HG03064 (cell line): ENCODE data around the gene VPS35L.

ENCODE experiments used
- ATAC-seq: cut with Tn5 transposase; IDR thresholded peaks from one replicate; pipeline ENCODE4 v1.9.1; 2021; ENCODE audit warnings: low read depth; ENCODE audit not compliant: unreplicated experiment

The VPS35L gene

DNA sequence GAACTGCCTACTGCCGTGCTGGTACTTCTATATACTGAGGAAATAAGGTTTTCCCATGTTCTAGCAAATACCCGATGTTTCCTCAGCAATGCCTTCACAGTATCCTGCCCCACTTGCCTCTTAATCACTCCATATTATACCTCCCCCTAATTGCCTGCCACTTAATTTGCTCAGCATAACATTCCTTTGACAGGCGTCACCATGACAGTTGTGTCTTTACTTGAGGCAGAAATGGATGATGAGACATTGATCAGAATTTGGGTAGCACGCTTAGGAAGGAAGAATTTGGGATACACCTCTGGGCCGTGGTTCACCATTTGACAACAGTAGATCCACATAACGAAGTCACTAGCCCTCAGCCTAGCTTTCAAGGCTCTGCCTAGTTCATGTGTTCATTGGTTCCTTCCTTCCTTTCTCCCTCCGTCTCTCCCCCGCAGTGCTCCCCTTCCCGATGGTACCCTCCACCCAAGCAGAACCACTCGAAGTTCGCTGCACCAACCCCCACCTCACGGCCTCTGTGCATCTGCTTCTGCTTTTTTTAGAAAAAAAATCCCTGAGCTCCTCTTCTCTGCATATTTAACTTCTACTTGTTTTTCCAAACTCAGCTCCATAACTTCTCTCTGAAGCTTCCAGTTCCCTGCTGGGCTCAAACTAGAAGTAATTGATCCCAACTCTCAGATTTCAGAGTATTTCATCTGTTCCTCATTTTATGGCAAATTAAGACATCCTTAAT, 182.0 kb downstream of the VPS35L start:
- ATAC-seq: no peak

DNA sequence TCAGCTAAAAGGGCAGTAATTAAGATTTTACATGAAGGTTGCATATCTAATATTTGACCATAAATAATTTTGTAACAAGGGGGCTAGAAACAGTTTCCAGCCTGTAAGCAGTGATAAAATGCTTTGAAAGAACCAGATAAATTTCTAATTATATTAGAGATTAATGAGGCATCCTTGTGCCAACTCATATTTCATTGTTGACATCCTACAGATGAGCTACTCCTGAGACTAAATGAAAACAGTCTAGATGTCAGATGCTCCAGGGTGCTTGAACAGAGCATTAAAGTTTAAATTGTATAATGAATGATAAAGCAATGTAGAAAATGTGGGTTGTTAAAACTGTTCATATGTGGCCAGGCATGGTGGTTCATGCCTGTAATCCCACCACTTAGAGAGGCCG, 185.9 kb downstream of the VPS35L start:
- no peak for ATAC-seq

DNA sequence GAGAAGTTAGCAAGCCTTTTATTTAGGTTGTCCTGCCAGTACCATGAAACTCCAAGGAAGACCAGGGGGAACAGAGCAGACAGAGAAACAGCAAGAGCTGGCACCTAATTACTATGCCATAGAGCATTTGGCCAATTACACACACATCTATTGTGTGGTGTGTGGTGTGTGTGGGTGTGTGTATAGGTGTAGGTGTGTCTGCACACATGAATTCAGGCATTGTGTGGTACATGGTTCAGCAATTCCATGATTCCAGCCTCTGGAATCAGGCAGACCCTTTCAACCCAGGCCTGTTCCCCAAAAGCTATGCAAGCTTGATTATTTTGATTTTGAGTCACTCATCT, 188.3 kb downstream of the VPS35L start:
- ATAC-seq: no peak

DNA sequence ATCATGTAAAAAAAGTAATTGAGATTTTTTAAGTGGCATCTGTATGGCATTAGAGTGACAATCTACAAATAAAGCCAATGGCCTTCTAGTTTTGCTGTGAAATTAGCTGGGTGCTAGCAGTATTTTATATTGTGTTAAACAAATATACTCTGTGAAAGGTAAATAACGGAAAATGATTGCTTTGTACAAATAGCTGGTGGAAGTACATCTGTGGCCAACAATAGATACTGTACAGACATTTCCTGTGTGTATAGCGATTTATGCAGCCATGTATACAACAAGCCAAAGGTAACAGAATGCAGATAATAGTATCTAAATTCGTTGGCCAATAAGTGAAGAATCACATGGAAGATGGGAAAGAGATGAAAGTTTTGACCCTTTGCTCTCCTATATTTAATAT, 189.2 kb downstream of the VPS35L start:
- no peak for ATAC-seq

DNA sequence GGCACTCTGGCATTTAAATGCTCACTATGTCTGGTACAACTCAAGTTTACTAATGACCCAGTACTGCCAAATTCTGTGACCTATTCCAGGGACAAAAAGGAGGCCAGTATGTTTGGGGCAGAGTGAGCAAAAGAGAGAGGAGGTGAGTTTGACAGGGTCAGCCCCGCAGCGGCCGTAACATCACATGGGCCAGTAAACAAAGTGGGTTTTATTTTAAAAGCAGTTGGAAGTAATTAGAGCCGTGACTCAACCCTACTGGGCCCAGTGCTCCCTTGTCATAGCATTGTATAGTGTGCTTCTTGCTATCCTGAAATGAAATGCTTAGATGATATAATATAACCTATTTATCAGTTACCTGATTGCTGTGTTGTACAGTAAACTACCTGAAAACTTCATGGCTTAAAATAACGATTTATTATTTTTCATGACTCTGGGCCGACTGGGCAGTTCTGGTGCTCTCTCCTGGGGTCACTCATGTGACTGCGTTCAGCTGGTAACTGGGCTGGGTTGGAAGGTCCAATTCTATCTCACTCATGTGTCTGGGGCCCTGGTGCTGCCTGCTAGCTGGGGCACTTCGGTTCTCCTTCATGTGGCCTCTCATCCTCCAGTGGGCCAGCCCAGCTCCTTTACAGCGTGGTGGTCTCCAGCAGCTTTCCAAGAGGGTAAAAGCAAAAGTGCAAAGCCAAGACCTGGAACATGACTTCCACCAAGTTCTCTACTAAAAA, 189.9 kb downstream of the VPS35L start:
- no peak for ATAC-seq

DNA sequence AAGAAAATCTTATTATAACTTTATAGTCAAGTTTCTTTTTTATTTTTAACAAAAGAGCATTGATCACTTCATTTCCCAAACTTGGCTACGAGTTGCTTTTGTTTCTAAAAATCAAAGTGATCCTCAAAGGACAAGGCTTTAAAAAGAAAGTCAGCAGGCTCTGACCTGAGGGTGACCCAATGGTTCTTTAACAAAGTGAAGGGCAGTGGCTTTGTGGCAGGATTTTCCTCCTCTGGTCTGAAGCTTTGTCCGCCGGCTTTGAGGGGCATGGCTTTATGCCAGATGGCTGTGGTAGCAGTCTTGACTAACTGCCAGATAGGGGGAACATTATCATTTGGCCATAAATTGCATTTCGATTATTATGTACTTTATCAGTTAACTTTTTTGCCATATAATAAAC, 191.1 kb downstream of the VPS35L start:
- no peak for ATAC-seq

DNA sequence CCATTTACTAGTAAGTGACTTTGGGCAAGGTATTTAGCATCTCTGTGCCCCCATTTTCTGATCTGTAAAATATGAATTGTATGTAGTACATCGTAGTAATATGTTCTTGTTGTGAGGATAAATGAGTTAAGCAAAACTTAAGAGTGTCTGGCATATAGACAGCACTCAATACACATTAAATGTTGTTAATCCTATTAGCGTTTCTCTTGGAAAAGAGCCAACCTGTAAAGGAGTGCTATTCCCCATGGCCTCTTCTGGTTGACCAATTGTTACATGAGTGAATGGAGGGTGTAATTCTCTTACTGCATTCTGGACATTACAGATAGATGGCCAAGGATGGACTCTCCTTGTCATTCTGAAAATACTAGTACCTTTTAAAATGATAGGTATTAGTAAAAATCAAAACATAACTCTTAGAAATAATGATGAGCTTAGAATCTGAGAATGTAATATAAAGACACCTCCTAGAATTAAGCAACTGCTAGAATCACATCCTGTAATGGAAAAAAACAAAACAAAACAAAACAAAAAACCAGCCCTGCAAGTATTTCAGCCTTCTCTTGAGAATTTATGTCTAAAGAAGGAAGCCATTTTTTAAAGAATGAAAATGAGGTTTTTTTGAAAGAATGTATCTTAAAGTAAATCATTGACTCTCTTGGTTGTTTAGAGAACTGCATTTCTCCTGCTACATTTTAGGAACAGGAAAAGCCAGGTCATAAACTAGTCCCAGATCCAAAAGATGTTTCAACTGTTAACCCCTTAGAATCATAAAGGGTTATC, 193.1 kb downstream of the VPS35L start:
- ATAC-seq: no peak

DNA sequence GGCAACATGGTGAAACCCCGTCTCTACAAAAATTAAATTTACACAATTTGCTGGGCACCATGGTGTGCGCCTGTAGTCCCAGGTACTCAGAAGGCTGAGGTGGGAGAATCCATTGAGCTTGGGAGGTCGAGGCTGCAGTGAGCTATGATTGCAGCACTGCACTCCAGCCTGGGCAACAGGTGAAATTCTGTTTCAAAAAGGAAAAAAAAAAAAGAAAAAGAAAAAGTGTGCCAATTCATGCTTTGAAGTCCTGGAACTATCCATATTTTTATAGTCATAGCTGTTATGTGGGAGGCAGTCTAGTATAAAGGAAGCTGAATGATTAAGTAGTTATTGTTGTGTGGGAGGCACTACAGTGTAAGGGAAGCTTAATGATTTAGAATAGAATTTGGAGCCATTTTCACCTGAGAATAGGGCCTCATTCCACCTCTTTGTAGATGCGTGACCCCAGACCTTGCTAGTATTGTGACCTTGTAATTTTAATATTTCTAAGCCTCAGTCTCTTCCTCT, 194.1 kb downstream of the VPS35L start:
- ATAC-seq: no peak
